Breast epithelium (tissue), 3 donors: ENCODE results near the gene PCDHGB2.

Experiments
- POLR2A ChIP-seq: fragments of 450-650 bp; IDR thresholded peaks from one replicate; pipeline ENCODE4 v1.6.1; 2016; ENCODE audit warnings: antibody characterized with exemption, mild to moderate bottlenecking, moderate library complexity
- TF ChIP-seq, protein P1 (sequence below), 3 donors: fragments of 450-650 bp; IDR thresholded peaks; one replicate each; pipeline ENCODE4 v1.5.1; 2016 to 2017; ENCODE audit warnings: antibody characterized with exemption in 3 of 3, mild to moderate bottlenecking in 3 of 3, moderate library complexity in 3 of 3

DNA sequence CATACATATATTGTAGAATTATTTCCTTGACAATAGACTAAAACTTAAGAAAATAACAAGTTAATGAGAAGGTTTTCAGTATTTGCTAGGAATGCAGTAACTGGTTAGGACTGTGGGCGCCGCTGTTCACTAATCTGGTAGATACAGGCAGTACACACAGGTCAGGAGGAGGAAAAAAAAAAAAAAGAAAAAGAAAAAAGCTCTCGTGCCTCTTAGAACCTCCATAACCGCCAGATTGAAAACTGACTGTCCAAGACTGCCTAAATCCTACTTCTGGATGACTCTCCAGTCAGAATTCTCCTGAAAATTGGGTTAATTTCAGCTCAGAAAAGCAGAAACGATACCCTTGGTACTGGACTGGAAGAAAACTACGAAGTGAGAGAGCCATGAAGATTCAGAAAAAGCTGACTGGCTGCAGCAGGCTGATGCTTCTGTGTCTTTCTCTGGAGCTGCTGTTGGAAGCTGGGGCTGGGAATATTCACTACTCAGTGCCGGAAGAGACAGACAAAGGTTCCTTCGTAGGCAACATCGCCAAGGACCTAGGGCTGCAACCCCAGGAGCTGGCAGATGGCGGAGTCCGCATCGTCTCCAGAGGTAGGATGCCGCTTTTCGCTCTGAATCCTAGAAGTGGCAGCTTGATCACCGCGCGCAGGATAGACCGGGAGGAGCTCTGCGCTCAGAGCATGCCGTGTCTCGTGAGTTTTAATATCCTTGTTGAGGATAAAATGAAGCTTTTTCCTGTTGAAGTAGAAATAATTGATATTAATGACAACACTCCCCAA is 29.3 kb upstream of the PCDHGB2 start, which contains the start of gene PCDHGA1:
- TF ChIP-seq POLR2A: no peak
- TF ChIP-seq, protein P1, sequence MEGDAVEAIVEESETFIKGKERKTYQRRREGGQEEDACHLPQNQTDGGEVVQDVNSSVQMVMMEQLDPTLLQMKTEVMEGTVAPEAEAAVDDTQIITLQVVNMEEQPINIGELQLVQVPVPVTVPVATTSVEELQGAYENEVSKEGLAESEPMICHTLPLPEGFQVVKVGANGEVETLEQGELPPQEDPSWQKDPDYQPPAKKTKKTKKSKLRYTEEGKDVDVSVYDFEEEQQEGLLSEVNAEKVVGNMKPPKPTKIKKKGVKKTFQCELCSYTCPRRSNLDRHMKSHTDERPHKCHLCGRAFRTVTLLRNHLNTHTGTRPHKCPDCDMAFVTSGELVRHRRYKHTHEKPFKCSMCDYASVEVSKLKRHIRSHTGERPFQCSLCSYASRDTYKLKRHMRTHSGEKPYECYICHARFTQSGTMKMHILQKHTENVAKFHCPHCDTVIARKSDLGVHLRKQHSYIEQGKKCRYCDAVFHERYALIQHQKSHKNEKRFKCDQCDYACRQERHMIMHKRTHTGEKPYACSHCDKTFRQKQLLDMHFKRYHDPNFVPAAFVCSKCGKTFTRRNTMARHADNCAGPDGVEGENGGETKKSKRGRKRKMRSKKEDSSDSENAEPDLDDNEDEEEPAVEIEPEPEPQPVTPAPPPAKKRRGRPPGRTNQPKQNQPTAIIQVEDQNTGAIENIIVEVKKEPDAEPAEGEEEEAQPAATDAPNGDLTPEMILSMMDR (IDR thresholded peaks at IDR 0.05): no peak
